IMR-90 (cell line): ENCODE results near the gene ELOVL2. TPM values are rescaled to one million over a fixed set of nuclear protein-coding genes. Genes with fewer than 3 reads are reported as not detected.
A peak's percentile ranks its signal among the peaks of the same experiment; 100 is the strongest.

Experiments used
- ATAC-seq: fragments of 200-7000 bp; cut with Tn5 transposase; 2 replicates; pipeline ENCODE4 v1.9.1; 2020; ENCODE audit warnings: low read depth, mild to moderate bottlenecking, moderate library complexity
- BruUV-seq: library from RNA; stranded (reverse); fragments of 400-500 nt; replicated peaks from 2 replicates; lab custom pipeline; 2021; lab: Mats Ljungman, UMichigan
- CTCF ChIA-PET: fragments of 300-600 bp; formaldehyde crosslinking; extraction: SDS; loops from one replicate; lab custom pipeline; 2021; ENCODE audit warnings: antibody characterized with exemption; lab: Yijun Ruan, JAX
- POLR2A ChIA-PET: fragments of 300-600 bp; sonication (Branson Sonifier 250); formaldehyde crosslinking; loops from one replicate; lab custom pipeline; 2022; ENCODE audit warnings: antibody characterized with exemption; ENCODE audit not compliant: unreplicated experiment; lab: Charles Lee
- DNase-seq: peaks from one replicate; pipeline ENCODE4 v3.0.0; 2013
- H2AFZ ChIP-seq: replicated peaks from 2 replicates; pipeline ENCODE3; 2013; ENCODE audit warnings: low read length, mild to moderate bottlenecking; ENCODE audit not compliant: poor library complexity
- H2AK5ac ChIP-seq: 2 replicates; pipeline ENCODE4 v1.6.1; 2013; ENCODE audit warnings: low read depth, low read length, inconsistent platforms
- H2AK9ac ChIP-seq: replicated peaks from 2 replicates; pipeline ENCODE3; 2013; ENCODE audit warnings: mild to moderate bottlenecking, low read depth, low read length, moderate library complexity; ENCODE audit not compliant: poor library complexity
- H2BK120ac ChIP-seq: 2 replicates; pipeline ENCODE4 v1.6.1; 2013; ENCODE audit warnings: low read depth, low read length, inconsistent platforms
- H2BK15ac ChIP-seq: 3 replicates; pipeline ENCODE4 v1.6.1; 2013; ENCODE audit warnings: low read depth, low read length, inconsistent platforms
- H2BK20ac ChIP-seq: 2 replicates; pipeline ENCODE4 v1.6.1; 2013; ENCODE audit warnings: low read depth, mild to moderate bottlenecking, inconsistent platforms, low read length, moderate library complexity
- H2BK5ac ChIP-seq: 2 replicates; pipeline ENCODE4 v1.6.1; 2013; ENCODE audit warnings: mild to moderate bottlenecking, low read depth, low read length, inconsistent platforms; ENCODE audit not compliant: poor library complexity, severe bottlenecking
- H3K14ac ChIP-seq: replicated peaks from 2 replicates; pipeline ENCODE4 v1.6.1; 2013; ENCODE audit warnings: low read depth, low read length, inconsistent platforms
- H3K18ac ChIP-seq: 2 replicates; pipeline ENCODE4 v1.6.1; 2013; ENCODE audit warnings: low read depth, low read length, control low read depth
- H3K23ac ChIP-seq: 2 replicates; pipeline ENCODE4 v1.6.1; 2013; ENCODE audit warnings: low read depth, low read length, inconsistent platforms
- H3K27ac ChIP-seq: 2 replicates; pipeline ENCODE4 v1.5.1; 2013; ENCODE audit warnings: mild to moderate bottlenecking, control low read depth, low read length; ENCODE audit not compliant: insufficient read depth
- H3K27me3 ChIP-seq: 2 replicates; pipeline ENCODE4 v1.6.1; 2013; ENCODE audit warnings: low read length; ENCODE audit not compliant: control insufficient read depth, insufficient read depth
- H3K36me3 ChIP-seq: 2 replicates; pipeline ENCODE4 v1.6.1; 2013; ENCODE audit warnings: low read length, mixed read lengths; ENCODE audit not compliant: control insufficient read depth, insufficient read depth
- H3K4ac ChIP-seq: 2 replicates; pipeline ENCODE4 v1.6.1; 2013; ENCODE audit warnings: low read depth, low read length, inconsistent platforms
- H3K4me1 ChIP-seq: 2 replicates; pipeline ENCODE4 v1.6.1; 2013; ENCODE audit warnings: low read length, mixed read lengths; ENCODE audit not compliant: control insufficient read depth, insufficient read depth
- H3K4me2 ChIP-seq: 2 replicates; pipeline ENCODE4 v1.6.1; 2013; ENCODE audit warnings: low read depth, mild to moderate bottlenecking, control low read depth, low read length, moderate library complexity
- H3K4me3 ChIP-seq: 2 replicates; pipeline ENCODE4 v1.5.1; 2013; ENCODE audit warnings: low read depth, mild to moderate bottlenecking, control low read depth, low read length, moderate library complexity; ENCODE audit not compliant: insufficient read depth
- H3K56ac ChIP-seq: 2 replicates; pipeline ENCODE4 v1.6.1; 2013; ENCODE audit warnings: low read length, inconsistent platforms; ENCODE audit not compliant: insufficient read depth; ENCODE audit errors: extremely low read depth
- H3K79me1 ChIP-seq, 2 experiments: 2 replicates each; pipeline ENCODE4 v1.6.1; 2013; ENCODE audit warnings: low read length in 2 of 2, inconsistent platforms in 1 of 2, low read depth in 1 of 2
- H3K9ac ChIP-seq: 2 replicates; pipeline ENCODE4 v1.6.1; 2013; ENCODE audit warnings: low read depth, low read length, control low read depth
- H3K9me1 ChIP-seq: 2 replicates; pipeline ENCODE4 v1.6.1; 2013; ENCODE audit warnings: low read length, inconsistent platforms; ENCODE audit not compliant: insufficient read depth
- H3K9me3 ChIP-seq: 2 replicates; pipeline ENCODE4 v1.6.1; 2013; ENCODE audit warnings: low read length; ENCODE audit not compliant: control insufficient read depth, insufficient read depth
- H4K20me1 ChIP-seq: 2 replicates; pipeline ENCODE4 v1.6.1; 2013; ENCODE audit warnings: low read length, inconsistent platforms; ENCODE audit not compliant: insufficient read depth
- H4K5ac ChIP-seq: 2 replicates; pipeline ENCODE4 v1.6.1; 2013; ENCODE audit warnings: mild to moderate bottlenecking, low read depth, low read length, control low read depth
- H4K8ac ChIP-seq, 2 experiments: 2 replicates each; pipeline ENCODE4 v1.6.1; 2013; ENCODE audit warnings: low read depth in 2 of 2, low read length in 2 of 2, control low read depth in 1 of 2, inconsistent platforms in 1 of 2
- H4K91ac ChIP-seq: 2 replicates; pipeline ENCODE4 v1.6.1; 2013; ENCODE audit warnings: low read depth, low read length, inconsistent platforms; ENCODE audit not compliant: insufficient read depth
- BHLHE40 ChIP-seq: fragments of 150-350 bp; IDR thresholded peaks from 2 replicates; pipeline ENCODE4 v1.6.1; 2016; ENCODE audit warnings: mild to moderate bottlenecking, low read depth, low read length
- ELK1 ChIP-seq: fragments of 150-350 bp; IDR thresholded peaks from 2 replicates; pipeline ENCODE4 v1.6.1; 2016; ENCODE audit warnings: low read depth, mild to moderate bottlenecking, low read length, moderate library complexity, borderline replicate concordance
- FOS ChIP-seq: fragments of 150-350 bp; IDR thresholded peaks from 2 replicates; pipeline ENCODE4 v1.6.1; 2016; ENCODE audit warnings: low read depth, low read length
- MAFK ChIP-seq: IDR thresholded peaks from 2 replicates; pipeline ENCODE4 v1.6.1; 2012; ENCODE audit warnings: low read depth, low read length, improper control_type of control experiment
- SMC3 ChIP-seq: fragments of 150-350 bp; IDR thresholded peaks from 2 replicates; pipeline ENCODE4 v1.6.1; 2016; ENCODE audit warnings: low read depth, mild to moderate bottlenecking, antibody characterized with exemption, low read length, moderate library complexity
- dilution Hi-C: fragments of 300-500 bp; cut with HindIII; formaldehyde crosslinking; loops from one replicate; pipeline ENCODE4 v1.14.3; 2018; ENCODE audit warnings: low sequenced_read_pairs; ENCODE audit not compliant: unreplicated experiment
- in situ Hi-C: fragments of 300-500 bp; cut with MboI; formaldehyde crosslinking; loops from 3 replicates; pipeline ENCODE4 v1.14.3; 2019; ENCODE audit warnings: low sequenced_read_pairs, inconsistent platforms, mixed read lengths
- intact Hi-C: fragments of 100-400 bp; cut with micrococcal nuclease; formaldehyde crosslinking; loops from 2 replicates; pipeline ENCODE4 v1.10.0; 2022
- polyA plus RNA-seq, 3 experiments: library from polyadenylated mRNA; depleted of rRNA; stranded (reverse); fragments of >200 nt; gene quantifications; 2 replicates each; pipeline ENCODE4 v1.2.3, GENCODE V29; 2012; ENCODE audit warnings: low replicate concordance in 1 of 3
- total RNA-seq: library from RNA; depleted of rRNA; stranded (reverse); fragments of >200 nt; gene quantifications from 2 replicates; pipeline ENCODE4 v1.2.3, GENCODE V29; 2012

ELOVL2 gene
- total and polyA plus RNA-seq, 2 of the 4 experiments (the other 2 are of a cell fraction), result 6.3 to 7.9 TPM

- no peaks in the 10 kb centered on the region for H3K36me3 ChIP-seq
- TF ChIP-seq SMC3, result no peak
- TF ChIP-seq MAFK, result no peak
- TF ChIP-seq ELK1, result no peak
- TF ChIP-seq FOS, result peak; percentile 66; the same call in 1 of the 2 replicates
- peak; percentile 45; the same call in 1 of the 2 replicates for TF ChIP-seq BHLHE40
- no peak overlapping the region for H3K4ac ChIP-seq
- no peak overlapping the region for H2BK15ac ChIP-seq
- no peak overlapping the region for H3K27ac ChIP-seq
- H3K4me1 ChIP-seq, result peaks cover 6% of the 10 kb centered on the region
- no peak overlapping the region for H3K9ac ChIP-seq
- H3K56ac ChIP-seq, result no peak overlapping the region
- dilution Hi-C loops, result no loop called here
- no peak overlapping the region for H3K4me3 ChIP-seq
- peak overlapping the region; percentile 74 for H2BK5ac ChIP-seq
- no peaks in the 10 kb centered on the region for H3K9me1 ChIP-seq
- no peaks in the 10 kb centered on the region for H4K20me1 ChIP-seq
- H2AK5ac ChIP-seq, result no peak overlapping the region
- DNase-seq, result peak; percentile 90
- peak; percentile 92 for ATAC-seq
- POLR2A ChIA-PET, result no interaction called here
- H3K79me1 ChIP-seq, result peaks cover 0 to 6% of the 10 kb centered on the region in 2 experiments; a peak in 2 of 4 replicates
- intact Hi-C loops, result loop anchor here (2.0 kb wide), 1 partner anchor 71 kb away; no protein-coding TSS in a partner anchor
- H4K5ac ChIP-seq, result no peak overlapping the region
- H3K4me2 ChIP-seq, result no peak overlapping the region
- H2BK20ac ChIP-seq, result no peak overlapping the region
- peak overlapping the region in 1 of 2 experiments; percentile 83; a peak in 1 of 4 replicates for H4K8ac ChIP-seq
- no peak overlapping the region for H3K18ac ChIP-seq
- H4K91ac ChIP-seq, result no peak overlapping the region
- no TSS peak for BruUV-seq
- in situ Hi-C loops, result no loop called here
- no peaks in the 10 kb centered on the region for H3K9me3 ChIP-seq
- H3K23ac ChIP-seq, result no peak overlapping the region
- no peak overlapping the region for H2AK9ac ChIP-seq
- H2AFZ ChIP-seq, result no peak overlapping the region
- no peak overlapping the region; the same call in 1 of the 2 replicates for H2BK120ac ChIP-seq
- H3K14ac ChIP-seq, result no peak overlapping the region
- H3K27me3 ChIP-seq, result no peaks in the 10 kb centered on the region
- CTCF ChIA-PET, result interaction anchor here (1.2 kb wide), 1 partner anchor 79 kb away, joined by 3 read pairs; no protein-coding TSS in a partner anchor
These were observed 10.3 kb downstream of the ELOVL2 start for GRCh38 chr6:11033825-11034224.
